Fibroblast of gingiva (primary cell): ENCODE data around the gene ALCAM.
A peak's percentile ranks its signal among the peaks of the same experiment; 100 is the strongest.

Experiments used
- DNase-seq: peaks from one replicate; pipeline ENCODE4 v3.0.0-alpha.2; 2011; ENCODE audit warnings: low read depth

Gene ALCAM

DNA sequence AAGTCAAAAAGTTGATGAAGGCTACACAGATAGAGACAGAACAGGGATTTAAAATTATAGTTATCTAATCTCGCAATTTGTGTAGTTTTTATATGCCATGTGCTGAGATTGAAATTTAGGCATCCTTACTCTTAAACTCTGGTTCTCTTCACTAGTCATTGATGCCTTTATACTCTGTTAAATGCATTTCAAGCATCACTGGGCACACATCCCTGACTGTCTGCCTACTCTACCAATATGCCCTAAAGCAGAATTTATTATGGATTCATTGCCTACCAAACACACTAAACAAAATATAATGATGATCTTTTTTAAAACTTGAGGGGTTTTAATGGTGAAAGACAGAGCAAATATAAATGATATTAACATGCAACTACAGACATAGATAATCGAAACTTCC lies 10.3 kb upstream of the ALCAM start:
- DNase-seq, result no peak

DNA sequence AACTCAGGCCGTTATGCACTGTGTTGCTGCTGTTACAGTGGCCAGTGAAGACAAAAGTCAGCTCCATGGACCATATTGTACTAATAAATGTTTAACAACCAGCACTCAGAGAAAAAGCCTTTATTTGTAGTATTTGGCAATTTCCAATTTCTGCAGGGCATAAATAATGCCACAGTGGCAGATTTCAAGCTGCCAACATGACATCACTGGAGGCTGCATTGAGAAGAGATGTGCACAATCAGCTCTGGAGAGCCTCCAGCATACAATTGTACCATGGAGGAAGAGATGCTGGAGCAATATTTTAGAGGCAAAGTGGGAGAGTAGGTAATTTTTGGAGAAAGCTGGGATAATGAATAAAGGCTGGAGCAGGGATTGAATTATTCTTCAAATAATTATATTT lies 9.7 kb upstream of the ALCAM start:
- peak; percentile 61 for DNase-seq

DNA sequence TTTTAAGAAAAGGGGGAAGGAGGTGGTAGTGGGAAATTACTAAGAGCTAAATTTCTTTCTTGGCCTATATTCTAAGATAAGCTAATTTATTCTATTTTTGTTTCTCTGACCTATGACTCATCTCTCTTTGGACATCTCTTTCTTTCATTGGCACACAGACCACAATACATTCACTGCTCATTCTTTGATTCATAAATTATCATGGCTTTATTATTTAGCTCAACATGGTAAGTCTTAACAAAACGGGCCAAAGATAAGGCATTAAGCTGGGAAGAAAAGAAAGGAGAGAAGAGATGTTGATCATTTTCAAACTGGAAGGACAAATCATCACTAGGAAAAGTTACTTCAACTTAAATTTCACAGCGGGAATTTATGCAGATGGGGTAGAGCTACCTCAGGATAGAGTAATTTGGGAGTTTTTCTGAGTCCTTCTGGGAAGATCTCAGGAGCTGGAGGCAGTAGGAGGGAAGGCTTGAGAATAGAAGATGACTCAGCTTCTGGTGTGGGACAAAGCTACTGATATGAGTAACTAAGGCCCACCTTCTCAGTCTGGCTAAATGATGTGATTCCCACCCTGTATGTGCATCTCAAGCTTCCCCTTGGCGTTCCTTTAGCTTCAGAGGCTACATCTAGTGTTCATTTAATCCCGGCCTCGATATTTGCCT lies 7.5 kb upstream of the ALCAM start:
- peak; percentile 67 for DNase-seq

DNA sequence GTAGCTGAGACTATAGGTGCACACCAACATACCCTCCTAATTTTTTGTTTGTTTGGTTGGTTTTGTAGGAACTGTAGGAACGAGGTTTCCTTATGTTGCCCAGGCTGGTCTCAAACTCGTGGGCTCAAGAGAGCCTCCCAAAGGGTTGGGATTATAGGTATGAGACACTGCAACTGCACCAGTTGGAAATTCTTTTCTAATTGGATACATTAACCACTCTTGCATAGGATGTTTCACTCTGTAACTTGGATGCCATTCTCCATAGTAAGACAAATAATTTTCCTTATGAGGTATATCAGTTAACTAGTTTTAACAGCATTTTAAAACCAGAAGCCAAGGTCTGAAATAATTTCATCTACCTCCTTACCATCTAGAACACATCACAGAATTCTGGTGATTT lies 6.7 kb upstream of the ALCAM start:
- DNase-seq, result no peak

DNA sequence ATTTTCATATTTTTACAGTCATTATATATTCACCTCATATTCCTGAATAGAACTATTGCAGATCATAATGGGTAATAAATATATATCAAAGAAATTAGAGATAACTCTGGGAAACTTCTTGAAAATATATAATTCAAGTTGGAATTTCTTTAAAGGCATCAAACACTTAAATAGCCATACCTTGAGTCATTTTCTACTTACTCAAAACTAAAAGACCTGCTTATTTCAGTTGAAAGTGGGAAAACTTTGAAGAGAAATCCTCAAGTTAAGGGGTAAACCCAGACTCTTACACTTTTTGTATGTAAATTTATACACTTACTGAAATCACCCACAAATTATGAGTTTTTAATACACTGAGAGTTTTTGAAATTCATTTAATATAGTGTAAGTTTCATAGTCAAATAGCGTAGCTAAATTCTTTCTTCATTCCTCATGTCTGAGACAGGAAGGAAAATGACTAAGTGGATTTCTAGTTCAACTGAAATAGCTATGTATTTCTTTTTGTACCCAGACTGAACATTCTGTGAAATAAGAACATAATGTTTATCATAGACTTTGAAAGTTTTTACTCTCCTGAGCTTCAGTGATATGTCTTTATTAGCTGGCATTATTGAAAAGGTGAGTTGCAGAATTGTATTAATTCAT lies 4.6 kb upstream of the ALCAM start:
- DNase-seq, result peak; percentile 53

DNA sequence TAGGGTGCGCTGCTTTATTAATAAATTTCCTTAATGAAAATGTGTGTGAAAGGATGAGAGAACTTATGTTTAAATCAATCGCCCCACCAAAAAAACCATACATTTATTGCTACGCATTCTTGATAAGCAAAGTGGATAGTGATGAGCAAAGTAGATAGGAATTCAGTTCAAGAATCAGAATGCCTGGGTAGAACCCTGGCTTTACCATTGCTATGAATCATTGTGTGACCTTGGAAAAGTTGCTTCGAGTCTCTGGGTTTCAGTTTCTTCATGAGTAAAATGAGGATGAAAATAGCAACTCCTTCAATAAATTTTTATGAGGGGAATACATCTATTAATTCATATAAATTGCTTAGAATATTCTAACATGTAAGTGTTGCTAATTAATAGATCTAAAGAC lies 2.6 kb upstream of the ALCAM start:
- no peak for DNase-seq

DNA sequence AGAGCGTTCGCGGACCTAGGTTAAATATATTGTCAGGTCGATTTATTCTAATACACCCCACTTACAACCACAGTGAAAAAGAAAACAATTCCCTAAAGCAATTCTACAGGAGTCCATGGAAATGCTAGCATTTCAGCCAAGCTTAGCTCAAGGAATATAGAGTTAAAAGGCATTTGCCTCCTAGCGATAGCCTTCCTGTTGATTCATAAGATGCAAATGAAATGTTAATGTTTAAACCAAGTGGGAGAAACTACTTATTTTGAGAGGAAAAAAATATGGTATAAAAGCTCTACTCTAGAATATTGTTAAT lies 1.7 kb upstream of the ALCAM start:
- peak; percentile 26 for DNase-seq

DNA sequence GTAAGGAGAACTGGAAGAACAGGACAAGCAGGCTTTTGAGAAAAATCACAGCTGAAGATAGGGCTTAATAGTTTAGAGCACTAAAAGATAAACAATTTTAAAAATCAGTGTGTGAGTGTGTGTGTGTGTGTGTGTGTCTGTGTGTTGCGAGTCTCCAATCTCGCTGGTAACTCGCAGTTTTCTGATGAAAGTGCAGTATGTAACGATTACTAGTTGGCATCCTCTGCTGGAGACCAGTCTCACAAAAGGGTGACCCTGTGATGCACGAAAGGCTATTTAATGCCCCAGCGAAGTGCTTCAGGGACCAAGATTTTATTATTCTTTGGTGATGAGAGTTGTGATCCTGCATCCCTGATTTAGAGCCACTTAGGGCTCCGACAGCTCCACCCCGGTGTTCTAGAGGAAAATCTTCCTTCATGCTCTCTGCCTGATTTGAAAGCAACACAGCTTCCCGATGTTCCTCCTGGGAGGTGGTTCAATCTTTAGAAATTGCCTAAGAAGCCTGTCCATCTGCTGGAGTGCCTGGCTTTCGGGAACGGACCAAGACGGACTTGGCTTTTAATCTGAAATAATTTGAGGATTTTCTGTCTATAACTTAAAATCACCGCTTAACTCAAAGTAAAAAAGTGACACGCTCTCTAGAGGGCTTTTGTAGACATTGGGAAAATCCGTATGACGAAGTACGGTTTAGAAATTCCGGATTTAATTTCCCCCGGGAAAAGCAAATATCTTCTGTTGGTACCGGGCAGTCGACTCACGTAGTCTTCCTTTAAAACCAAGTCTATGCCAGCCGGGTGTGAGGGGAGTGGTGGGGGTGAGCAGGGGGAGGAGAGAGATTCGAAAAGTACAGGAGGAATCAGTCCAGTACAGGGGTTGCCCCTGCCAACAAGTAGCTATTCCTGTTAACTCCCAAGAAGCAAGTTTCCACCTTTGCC lies 1.1 kb upstream of the ALCAM start:
- peak; percentile 93 for DNase-seq

DNA sequence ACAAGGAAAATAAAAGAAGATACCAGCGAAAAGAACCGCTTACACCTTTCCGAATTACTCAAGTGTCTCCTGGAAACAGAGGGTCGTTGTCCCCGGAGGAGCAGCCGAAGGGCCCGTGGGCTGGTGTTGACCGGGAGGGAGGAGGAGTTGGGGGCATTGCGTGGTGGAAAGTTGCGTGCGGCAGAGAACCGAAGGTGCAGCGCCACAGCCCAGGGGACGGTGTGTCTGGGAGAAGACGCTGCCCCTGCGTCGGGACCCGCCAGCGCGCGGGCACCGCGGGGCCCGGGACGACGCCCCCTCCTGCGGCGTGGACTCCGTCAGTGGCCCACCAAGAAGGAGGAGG lies 325 bp downstream of the ALCAM start:
- DNase-seq, result no peak

DNA sequence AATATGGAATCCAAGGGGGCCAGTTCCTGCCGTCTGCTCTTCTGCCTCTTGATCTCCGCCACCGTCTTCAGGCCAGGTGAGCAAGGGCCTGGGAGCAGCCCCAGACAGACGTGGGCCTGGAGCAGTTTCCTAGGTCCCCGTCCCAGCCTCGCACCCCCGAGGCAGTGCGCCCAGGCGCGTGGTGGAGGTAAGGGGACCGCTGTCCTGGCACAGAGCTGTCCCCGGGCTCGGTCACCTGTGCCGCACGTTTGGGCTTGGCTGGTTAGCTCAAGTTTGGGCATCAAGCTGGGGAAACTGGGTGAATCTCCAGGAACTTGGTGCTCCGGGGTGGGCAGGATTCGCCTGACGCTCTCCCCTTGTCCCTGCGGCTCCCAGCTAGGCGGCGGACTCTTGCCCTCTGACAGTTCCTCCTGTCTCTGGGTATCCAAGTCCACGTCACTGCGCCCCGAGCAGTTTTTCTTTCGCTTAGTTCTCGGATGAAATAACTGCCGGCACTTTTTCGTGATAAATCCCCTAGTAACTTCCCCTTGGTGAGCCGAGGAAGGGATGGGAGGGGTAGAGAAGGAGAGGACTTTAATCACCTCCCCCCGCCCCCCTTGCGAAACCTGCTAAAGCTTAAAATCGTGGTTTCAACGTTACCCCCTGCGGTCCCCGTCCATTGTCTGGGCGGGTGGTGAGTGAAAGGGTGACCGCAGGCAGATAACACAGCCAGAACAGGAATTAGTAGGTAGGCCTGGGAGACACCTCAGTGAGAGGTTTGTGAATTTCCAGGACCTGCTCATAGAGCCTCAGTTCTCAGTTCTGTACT lies 901 bp downstream of the ALCAM start:
- peak; percentile 63 for DNase-seq

DNA sequence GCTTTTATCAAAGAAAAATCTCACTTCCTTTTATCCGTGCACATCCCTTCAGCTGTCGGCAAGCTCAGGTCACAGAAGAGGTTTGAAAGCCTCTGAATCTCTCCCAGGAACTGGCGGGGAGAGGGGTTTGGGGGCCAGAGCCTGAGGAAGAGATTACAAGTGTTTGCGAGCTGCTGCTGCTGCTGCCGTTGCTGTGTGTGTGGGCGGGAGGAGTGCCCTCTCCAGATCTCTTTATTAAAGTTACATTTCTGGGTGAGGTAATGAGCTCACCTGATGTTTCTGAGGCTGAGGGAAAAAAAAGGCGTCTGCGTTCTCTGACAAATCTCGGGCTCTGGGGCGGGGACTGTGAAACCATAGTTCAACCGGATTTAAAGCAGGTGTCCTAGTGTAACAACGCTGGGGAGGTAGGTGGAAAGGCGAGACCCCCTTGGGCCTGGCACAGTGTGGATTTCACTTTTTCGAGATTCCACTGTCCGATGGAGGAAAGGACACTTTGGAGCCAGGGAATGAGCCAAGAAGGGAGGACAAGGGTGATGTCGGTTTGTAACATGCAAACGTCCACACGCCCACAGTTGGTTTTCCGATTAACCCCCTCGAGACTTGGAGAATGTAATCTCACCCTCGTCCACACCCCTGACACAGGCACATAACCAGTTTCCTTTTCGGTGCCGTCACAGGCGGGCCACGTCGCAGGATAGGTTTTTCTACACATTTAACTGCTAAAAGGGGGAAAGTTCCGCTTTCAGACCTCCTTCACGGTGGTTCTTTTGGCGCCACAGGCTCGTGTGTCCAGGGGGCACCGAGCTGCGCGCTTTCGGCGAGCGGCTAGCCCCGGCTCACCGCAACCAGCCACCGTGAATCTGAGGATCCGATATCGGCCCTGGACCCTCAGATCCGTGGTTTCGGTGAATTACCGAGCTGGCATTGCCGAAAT lies 2.1 kb downstream of the ALCAM start:
- DNase-seq, result peak; percentile 61

DNA sequence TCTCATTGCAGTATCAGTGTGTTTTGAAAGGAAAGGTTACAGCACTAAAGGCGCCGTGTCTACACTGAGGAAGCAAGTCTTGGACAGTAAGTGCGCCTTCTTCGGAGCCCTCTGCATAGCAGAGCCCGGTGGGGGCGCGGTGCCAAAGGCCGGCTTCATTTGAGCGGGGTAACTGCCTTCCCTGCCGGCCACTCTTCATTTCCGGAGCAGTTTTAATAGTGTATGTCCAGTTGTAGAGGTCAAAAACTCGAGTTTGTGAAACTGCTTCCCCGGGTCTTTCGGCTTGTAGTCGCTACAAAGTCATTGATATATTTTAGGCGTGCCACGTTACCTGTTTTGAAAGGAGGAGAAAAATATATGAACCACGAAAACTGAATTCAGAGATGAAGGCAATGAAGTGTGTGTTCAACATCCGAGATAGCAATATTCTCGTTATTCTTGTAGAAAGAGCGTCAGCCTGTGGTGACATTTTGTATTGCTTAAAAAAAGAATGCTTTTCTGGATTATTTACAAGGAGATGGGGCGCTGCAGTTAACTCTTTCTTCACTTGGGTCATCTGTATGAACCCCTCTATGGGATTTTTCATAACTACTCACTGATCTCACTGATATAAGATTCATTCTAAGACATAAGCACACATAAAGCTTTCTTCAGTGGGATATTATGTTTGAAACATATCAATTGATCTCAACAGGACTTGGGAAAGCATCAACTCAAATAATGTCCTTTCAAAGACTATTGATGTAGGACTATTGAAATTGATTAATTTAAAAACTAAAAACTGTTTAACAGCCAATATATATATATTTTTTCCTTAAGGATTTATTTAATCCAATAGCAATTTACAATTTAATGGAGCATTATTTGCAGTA lies 3.0 kb downstream of the ALCAM start:
- peak; percentile 72 for DNase-seq

DNA sequence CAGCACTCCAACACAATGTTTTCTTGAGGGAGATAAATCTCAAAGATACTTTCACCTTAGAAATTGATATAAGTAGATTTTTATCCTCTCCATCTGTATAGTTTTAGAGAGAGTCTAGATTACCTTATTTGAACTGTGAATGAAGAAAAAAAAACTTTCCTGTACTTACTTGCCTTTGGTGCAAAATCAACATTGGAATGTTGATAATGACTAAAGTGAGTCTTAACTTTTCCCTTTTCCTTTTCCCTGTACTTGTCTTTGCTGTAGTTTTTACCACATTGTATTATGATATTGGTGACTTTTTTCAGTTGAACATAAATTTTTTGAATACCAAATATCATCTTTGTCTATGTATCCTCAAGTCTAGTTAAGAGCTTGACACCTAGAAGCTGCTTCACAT lies 6.7 kb downstream of the ALCAM start:
- DNase-seq, result no peak

DNA sequence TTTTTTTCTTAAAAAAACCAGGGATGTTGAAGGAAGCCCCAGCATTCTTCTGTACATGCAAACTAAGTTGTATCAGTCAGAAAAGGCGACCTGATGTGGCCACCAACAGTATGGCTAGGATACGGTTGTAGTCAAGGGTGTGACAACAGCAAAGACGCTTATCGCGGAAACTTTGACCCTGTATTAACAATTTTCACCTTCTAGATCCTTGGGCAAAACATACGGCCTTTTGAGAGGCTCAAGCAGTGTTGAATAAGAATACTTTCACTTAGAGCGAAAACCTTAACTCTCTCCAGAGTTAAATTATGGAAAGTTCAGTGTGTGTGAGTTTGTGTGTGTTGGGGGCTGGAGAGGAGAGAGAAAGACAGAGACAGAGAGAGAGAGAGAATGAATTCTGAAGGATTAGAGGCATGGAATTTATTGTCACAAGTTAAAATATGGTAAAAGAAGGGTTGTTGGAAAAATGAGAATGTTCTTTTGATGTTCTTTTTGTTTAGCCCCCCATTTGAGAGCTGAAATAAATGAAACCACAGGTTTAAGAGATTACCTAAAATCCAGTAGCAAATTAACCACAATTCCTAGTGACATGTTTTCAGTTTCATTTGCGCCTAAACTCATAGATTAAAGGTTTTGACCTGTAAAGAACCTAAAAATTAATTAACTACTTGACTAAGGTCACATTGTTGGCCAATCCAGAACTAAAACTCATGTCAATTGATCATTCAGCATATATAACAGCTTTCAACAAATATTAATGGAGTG lies 9.2 kb downstream of the ALCAM start:
- no peak for DNase-seq

DNA sequence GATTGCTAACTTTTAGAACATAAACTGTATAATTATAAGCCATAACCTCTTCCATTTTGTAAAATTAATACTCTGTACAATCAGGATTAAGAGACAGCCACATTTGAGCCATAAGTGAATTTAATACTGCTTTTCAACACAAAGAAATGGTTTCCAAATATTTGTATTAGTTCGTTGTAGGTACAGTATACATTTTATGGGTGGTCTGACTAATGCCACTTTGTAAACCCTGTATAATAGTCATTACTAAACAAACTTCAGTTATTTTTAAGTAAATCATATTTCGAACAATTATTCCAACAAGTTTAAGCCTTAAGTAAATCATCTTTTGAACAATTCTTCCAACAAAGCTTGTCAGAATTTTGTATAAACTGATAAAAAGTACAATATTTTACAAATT lies 11.0 kb downstream of the ALCAM start:
- no peak for DNase-seq

DNA sequence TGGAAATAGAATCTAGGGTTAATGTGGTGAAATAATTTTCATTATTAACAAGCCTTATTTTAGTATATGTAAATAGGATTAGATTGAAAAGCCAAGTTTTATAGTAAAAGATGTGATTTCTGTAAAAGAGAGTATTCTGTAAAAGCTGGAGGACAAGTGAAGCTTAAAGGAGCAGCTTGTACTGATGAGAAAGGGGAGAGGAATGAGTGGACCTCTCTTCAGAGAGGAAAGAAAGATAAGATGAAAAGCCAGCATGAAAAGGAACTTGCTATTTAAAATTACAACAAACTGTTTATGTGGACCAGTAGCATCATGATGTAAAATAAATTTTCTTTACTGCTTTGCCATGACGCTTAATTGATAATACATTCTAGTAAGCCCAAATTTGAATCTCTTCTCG lies 18.5 kb downstream of the ALCAM start:
- DNase-seq, result no peak

DNA sequence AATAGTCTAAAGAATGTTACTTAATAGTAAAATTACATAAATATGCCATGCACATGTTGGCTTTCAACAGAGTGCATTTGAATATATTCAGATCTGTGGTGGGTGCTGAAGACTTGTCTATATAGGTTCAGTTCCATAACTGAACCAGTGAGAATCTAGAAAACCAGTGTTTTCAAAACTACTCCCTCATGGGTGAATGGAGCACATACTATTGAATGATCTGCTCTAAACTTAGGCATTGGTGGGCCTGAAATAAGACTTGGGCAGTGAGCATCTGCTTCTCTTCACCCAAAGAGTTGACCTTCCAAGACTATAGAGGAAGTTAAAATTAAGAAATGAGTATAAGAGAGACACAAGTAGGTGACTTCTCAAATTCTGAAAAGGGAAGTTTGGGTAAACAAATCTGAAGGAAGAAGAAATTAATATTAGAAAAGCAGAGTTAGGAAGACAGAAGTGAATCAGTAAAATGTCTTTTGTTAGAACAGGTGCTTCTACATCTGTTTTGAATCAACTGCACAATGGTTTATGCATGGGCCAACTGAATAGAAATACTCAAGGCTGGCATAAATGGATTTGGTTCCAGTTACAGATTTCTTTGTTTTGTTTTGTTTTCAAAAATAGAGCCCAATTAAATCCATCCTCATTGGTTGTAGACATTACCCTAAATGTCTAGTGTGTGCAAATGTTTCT lies 19.3 kb downstream of the ALCAM start:
- DNase-seq, result no peak

DNA sequence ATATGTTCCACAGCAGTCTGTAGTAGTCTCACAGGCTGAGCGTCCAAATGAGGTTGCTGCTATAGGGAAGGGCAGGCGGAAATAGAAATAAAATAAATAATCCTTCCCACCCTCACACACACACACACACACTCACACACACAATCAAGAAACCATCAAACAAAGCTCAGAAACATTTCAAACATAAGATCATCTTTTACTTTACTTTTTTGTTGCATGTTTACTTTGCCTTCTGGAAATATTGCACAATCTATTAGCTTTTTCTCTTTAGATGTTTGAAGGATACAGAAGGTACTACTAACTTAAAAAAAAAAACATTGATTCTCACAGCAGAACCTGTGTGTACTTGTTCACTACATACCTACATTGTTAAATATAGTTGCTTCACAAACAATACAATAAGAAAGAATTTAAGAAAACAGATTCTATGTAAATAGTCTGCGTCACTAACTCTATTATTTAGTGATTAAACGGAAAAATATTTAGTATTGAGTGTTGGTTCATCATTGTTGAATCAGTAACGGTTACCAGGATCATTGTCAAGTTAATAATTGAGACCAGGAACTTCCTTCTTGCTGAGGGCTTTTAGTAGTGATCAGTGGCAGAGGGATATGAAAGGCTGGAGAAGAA lies 20.5 kb downstream of the ALCAM start:
- DNase-seq, result peak; percentile 61

DNA sequence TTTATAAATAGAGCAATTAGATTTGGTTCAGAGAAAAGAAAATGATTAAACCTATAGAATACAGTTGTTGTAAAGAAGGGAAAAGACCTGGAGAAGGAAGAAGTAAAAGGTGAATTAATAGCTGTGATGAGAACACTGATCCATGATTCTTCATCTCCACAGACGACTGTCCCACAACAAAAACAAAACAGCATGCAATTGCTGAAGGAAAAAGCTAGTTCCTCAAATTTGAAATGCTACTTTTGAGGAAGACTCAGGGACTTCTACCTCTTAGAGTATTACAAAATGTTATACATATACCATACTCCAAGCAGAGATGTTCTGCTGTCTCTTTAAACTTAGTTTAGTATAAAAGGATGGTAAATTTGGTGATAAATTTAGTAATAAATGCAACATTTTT lies 21.5 kb downstream of the ALCAM start:
- no peak for DNase-seq
